ENCODE data around the gene OTOF. TPM values are rescaled to one million over a fixed set of nuclear protein-coding genes. Genes with fewer than 3 reads are reported as not detected.

OTOF gene
- total and polyA plus RNA-seq, 2 of the 13 experiments (the other 11 are each of a cell fraction or from before 2014, with no cell fraction given), result 0.04 TPM; not detected in 1

DNA sequence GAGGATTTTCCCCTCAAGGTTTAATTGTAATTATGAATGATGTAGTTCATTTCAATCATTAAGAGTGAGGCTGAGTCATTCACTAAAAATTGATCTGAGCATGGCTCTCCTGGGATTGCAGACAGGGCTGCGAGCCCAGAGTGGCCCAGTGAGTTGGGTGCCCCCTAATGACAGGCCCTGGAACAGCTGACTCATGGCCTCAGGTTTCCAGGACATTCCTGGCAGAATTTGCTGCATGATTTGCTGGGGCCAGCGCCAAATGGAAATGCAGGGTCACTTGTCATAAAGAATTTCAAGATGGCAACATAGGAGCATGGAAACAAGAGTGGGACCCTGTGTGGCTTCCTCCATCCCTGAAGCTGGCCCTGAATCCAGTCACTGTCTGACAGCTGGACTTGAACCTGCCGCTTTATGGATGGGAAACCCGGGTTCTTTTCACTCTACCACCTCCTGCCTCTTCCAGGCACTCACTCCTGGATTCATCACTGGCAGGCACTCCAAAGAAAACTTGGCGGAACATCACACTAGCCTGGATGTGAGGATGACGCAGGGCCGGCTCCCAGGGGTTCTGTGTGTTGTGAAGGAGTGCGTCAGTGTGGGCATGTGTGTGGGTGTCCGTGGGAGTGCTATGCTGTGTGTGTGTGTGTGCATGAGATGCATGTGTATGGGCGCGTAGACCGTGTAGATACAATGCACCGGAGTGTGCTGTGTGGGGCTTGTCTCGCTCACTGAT is 15.2 kb downstream of the OTOF start (continued):
- TF ChIP-seq, protein P1, sequence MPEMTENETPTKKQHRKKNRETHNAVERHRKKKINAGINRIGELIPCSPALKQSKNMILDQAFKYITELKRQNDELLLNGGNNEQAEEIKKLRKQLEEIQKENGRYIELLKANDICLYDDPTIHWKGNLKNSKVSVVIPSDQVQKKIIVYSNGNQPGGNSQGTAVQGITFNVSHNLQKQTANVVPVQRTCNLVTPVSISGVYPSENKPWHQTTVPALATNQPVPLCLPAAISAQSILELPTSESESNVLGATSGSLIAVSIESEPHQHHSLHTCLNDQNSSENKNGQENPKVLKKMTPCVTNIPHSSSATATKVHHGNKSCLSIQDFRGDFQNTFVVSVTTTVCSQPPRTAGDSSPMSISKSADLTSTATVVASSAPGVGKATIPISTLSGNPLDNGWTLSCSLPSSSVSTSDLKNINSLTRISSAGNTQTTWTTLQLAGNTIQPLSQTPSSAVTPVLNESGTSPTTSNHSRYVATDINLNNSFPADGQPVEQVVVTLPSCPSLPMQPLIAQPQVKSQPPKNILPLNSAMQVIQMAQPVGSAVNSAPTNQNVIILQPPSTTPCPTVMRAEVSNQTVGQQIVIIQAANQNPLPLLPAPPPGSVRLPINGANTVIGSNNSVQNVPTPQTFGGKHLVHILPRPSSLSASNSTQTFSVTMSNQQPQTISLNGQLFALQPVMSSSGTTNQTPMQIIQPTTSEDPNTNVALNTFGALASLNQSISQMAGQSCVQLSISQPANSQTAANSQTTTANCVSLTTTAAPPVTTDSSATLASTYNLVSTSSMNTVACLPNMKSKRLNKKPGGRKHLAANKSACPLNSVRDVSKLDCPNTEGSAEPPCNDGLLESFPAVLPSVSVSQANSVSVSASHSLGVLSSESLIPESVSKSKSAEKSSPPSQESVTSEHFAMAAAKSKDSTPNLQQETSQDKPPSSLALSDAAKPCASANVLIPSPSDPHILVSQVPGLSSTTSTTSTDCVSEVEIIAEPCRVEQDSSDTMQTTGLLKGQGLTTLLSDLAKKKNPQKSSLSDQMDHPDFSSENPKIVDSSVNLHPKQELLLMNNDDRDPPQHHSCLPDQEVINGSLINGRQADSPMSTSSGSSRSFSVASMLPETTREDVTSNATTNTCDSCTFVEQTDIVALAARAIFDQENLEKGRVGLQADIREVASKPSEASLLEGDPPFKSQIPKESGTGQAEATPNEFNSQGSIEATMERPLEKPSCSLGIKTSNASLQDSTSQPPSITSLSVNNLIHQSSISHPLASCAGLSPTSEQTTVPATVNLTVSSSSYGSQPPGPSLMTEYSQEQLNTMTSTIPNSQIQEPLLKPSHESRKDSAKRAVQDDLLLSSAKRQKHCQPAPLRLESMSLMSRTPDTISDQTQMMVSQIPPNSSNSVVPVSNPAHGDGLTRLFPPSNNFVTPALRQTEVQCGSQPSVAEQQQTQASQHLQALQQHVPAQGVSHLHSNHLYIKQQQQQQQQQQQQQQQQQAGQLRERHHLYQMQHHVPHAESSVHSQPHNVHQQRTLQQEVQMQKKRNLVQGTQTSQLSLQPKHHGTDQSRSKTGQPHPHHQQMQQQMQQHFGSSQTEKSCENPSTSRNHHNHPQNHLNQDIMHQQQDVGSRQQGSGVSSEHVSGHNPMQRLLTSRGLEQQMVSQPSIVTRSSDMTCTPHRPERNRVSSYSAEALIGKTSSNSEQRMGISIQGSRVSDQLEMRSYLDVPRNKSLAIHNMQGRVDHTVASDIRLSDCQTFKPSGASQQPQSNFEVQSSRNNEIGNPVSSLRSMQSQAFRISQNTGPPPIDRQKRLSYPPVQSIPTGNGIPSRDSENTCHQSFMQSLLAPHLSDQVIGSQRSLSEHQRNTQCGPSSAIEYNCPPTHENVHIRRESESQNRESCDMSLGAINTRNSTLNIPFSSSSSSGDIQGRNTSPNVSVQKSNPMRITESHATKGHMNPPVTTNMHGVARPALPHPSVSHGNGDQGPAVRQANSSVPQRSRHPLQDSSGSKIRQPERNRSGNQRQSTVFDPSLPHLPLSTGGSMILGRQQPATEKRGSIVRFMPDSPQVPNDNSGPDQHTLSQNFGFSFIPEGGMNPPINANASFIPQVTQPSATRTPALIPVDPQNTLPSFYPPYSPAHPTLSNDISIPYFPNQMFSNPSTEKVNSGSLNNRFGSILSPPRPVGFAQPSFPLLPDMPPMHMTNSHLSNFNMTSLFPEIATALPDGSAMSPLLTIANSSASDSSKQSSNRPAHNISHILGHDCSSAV (CRISPR knock-in tag; IDR thresholded peaks at IDR 0.05; ENCODE audit: borderline replicate concordance), result no peak
- no peak for TF ChIP-seq GABPA (IDR thresholded peaks at IDR 0.05; ENCODE audit: low read depth, low read length)
- no peak for TF ChIP-seq GABPA (CRISPR knock-in tag; IDR thresholded peaks at IDR 0.05; ENCODE audit: low read depth)
- no peak for TF ChIP-seq ZNF225 (CRISPR knock-in tag; IDR thresholded peaks at IDR 0.05)
- no peak for TF ChIP-seq ZNF672 (CRISPR knock-in tag; IDR thresholded peaks at IDR 0.05)
- TF ChIP-seq TFAP4 (IDR thresholded peaks at IDR 0.05; ENCODE audit: borderline replicate concordance, low read depth), result peak; percentile 82; the same call in 1 of the 2 replicates
- TF ChIP-seq ZNF747 (CRISPR knock-in tag; IDR thresholded peaks at IDR 0.05; ENCODE audit: borderline replicate concordance), result no peak
- TF ChIP-seq ZNF781 (CRISPR knock-in tag; IDR thresholded peaks at IDR 0.05; ENCODE audit: borderline replicate concordance, not compliant biosample characterization), result no peak
- no peak for TF ChIP-seq MXD3 (CRISPR knock-in tag; IDR thresholded peaks at IDR 0.05)
- TF ChIP-seq ZBTB39 (CRISPR knock-in tag; IDR thresholded peaks at IDR 0.05), result no peak
- no peak for TF ChIP-seq MED8 (CRISPR knock-in tag; IDR thresholded peaks at IDR 0.05; ENCODE audit: insufficient replicate concordance)
- no peak for TF ChIP-seq TBP (CRISPR knock-in tag; IDR thresholded peaks at IDR 0.05)
- no peak for TF ChIP-seq TCF12 (IDR thresholded peaks at IDR 0.05)
- no peak for TF ChIP-seq TCF12 (CRISPR knock-in tag; IDR thresholded peaks at IDR 0.05)
- no peak for TF ChIP-seq ZNF232 (CRISPR knock-in tag; IDR thresholded peaks at IDR 0.05; ENCODE audit: borderline replicate concordance)
- TF ChIP-seq REL (CRISPR knock-in tag; conservative IDR thresholded peaks at IDR 0.05), result no peak
- no peak for TF ChIP-seq HHEX (CRISPR knock-in tag; IDR thresholded peaks at IDR 0.05)

Data from HepG2 (cell line).